ENCODE data around the gene EXD2. TPM values are rescaled to one million over a fixed set of nuclear protein-coding genes. Genes with fewer than 3 reads are reported as not detected.

EXD2 gene
- 10 to 100 TPM; 18.0 to 22.1 (median 19.2) TPM for total RNA-seq
- 12.0 TPM for polyA plus RNA-seq
- long read RNA-seq, donor 1, full-length matches to known transcripts = 7 of 50 reads
- long read RNA-seq, donor 1, partial matches to known transcripts = 7 of 50 reads
- long read RNA-seq, donor 1, other reads (novel, unspliced or antisense) = 36 of 50 reads
- long read RNA-seq, donor 2, full-length matches to known transcripts = 4 of 19 reads
- long read RNA-seq, donor 2, partial matches to known transcripts = 2 of 19 reads
- long read RNA-seq, donor 2, other reads (novel, unspliced or antisense) = 13 of 19 reads
- long read RNA-seq, donor 3, full-length matches to known transcripts = 19 of 99 reads
- long read RNA-seq, donor 3, partial matches to known transcripts = 9 of 99 reads
- long read RNA-seq, donor 3, other reads (novel, unspliced or antisense) = 71 of 99 reads
- long read RNA-seq, donor 4, partial matches to known transcripts = 1 of 18 reads
- long read RNA-seq, donor 4, other reads (novel, unspliced or antisense) = 15 of 18 reads

GRCh38 chr14:69191340-69192111 is at the start of gene EXD2:
TSS of gene EXD2 (plus strand) at chr14:69191498. CDS start at chr14:69209471, 17,973 bp downstream.
- H3K4me3 ChIP-seq (ENCODE audit: low read length) = peak within 1 kb of the TSS; percentile 66
- H3K4me1 ChIP-seq (ENCODE audit: control insufficient read depth, insufficient read depth, low read length) = no peaks in the 10 kb centered on the region
- WGBS = under 1% methylated on average over 58 of the region's 58 CpGs
- DNase-seq = peak; percentile 86 to 94 (median 93)
- ATAC-seq = peak; percentile 99
- intact Hi-C loops (cut with DNase I) = no loop called here
- H3K9me3 ChIP-seq (ENCODE audit: control insufficient read depth, low read length) = no peaks in the 10 kb centered on the region
- no peaks in the 10 kb centered on the region for H3K27me3 ChIP-seq (ENCODE audit: control insufficient read depth, insufficient read depth)
- H3K27ac ChIP-seq (ENCODE audit: low read length) = peak within 1 kb of the TSS; percentile 46

- WGBS = 58% methylated on average over 1 of the region's 1 CpG
- Histone ChIP-seq H3K4me3 (ENCODE audit: low read length) (no peak overlapping the region), H3K27ac (ENCODE audit: low read length) (no peak overlapping the region), H3K9me3 (ENCODE audit: control insufficient read depth, low read length) (no peaks in the 10 kb centered on the region), H3K4me1 (ENCODE audit: control insufficient read depth, insufficient read depth, low read length) (peaks cover 5% of the 10 kb centered on the region), H3K27me3 (ENCODE audit: control insufficient read depth, insufficient read depth) (no peaks in the 10 kb centered on the region)
- intact Hi-C loops (cut with DNase I) = no loop called here
- no peak for DNase-seq
- ATAC-seq = no peak
Observed at GRCh38 chr14:69141550-69141949, 49.7 kb upstream of the EXD2 start.

- intact Hi-C loops (cut with DNase I) = no loop called here
- WGBS = 80% methylated on average over 5 of the region's 5 CpGs
- H3K27ac ChIP-seq (ENCODE audit: low read length) = no peak overlapping the region
- DNase-seq = no peak
- H3K9me3 ChIP-seq (ENCODE audit: control insufficient read depth, low read length) = no peaks in the 10 kb centered on the region
- no peak for ATAC-seq
- H3K4me1 ChIP-seq (ENCODE audit: control insufficient read depth, insufficient read depth, low read length) = peaks cover 5% of the 10 kb centered on the region
- no peaks in the 10 kb centered on the region for H3K27me3 ChIP-seq (ENCODE audit: control insufficient read depth, insufficient read depth)
- no peak overlapping the region for H3K4me3 ChIP-seq (ENCODE audit: low read length)
Observed at GRCh38 chr14:69142101-69142500, 49.2 kb upstream of the EXD2 start.

GRCh38 chr14:69149461-69150244 is 41.6 kb upstream of the EXD2 start:
- Histone ChIP-seq H3K4me1 (ENCODE audit: control insufficient read depth, insufficient read depth, low read length) (peaks cover 3% of the 10 kb centered on the region), H3K9me3 (ENCODE audit: control insufficient read depth, low read length) (no peaks in the 10 kb centered on the region), H3K27me3 (ENCODE audit: control insufficient read depth, insufficient read depth) (no peaks in the 10 kb centered on the region), H3K27ac (ENCODE audit: low read length) (no peak overlapping the region), H3K4me3 (ENCODE audit: low read length) (no peak overlapping the region)
- intact Hi-C loops (cut with DNase I) = no loop called here
- DNase-seq (no peak), ATAC-seq (no peak)
- 27% methylated on average over 2 of the region's 2 CpGs for WGBS

GRCh38 chr14:69151458-69152180 is 39.7 kb upstream of the EXD2 start:
- ATAC-seq (peak; percentile 76 to 81), DNase-seq (peak; percentile 76 to 89 (median 87))
- under 1% methylated on average over 57 of the region's 57 CpGs for WGBS
- Histone ChIP-seq H3K4me1 (ENCODE audit: control insufficient read depth, insufficient read depth, low read length) (peaks cover 3% of the 10 kb centered on the region), H3K27ac (ENCODE audit: low read length) (peak overlapping the region; percentile 71), H3K27me3 (ENCODE audit: control insufficient read depth, insufficient read depth) (no peaks in the 10 kb centered on the region), H3K9me3 (ENCODE audit: control insufficient read depth, low read length) (no peaks in the 10 kb centered on the region), H3K4me3 (ENCODE audit: low read length) (peak overlapping the region; percentile 98)
- intact Hi-C loops (cut with DNase I) = no loop called here

GRCh38 chr14:69152181-69152901 is 39.0 kb upstream of the EXD2 start:
- ATAC-seq = peak; percentile 25 to 31

GRCh38 chr14:69152902-69153151 is 38.5 kb upstream of the EXD2 start, which contains the start of gene DCAF5:
TSS of gene DCAF5 (minus strand) at chr14:69153119. CDS start at chr14:69152978, 141 bp downstream.
- Histone ChIP-seq H3K4me1 (ENCODE audit: control insufficient read depth, insufficient read depth, low read length) (peaks cover 3% of the 10 kb centered on the region), H3K27me3 (ENCODE audit: control insufficient read depth, insufficient read depth) (no peaks in the 10 kb centered on the region), H3K9me3 (ENCODE audit: control insufficient read depth, low read length) (no peaks in the 10 kb centered on the region), H3K27ac (ENCODE audit: low read length) (peak within 1 kb of the TSS; percentile 95), H3K4me3 (ENCODE audit: low read length) (peak within 1 kb of the TSS; percentile 98)
- under 1% methylated on average over 26 of the region's 26 CpGs for WGBS
- DNase-seq = peak in 1 of 3 donors; percentile 97
- ATAC-seq = no peak
- intact Hi-C loops (cut with DNase I) = no loop called here

More at GRCh38 chr14:69152181-69152901, 39.0 kb upstream of the EXD2 start:
- under 1% methylated on average over 38 of the region's 38 CpGs for WGBS
- DNase-seq = peak in 1 of 3 donors; percentile 14
- peak overlapping the region; percentile 98 for H3K4me3 ChIP-seq (ENCODE audit: low read length)
- peak overlapping the region; percentile 95 for H3K27ac ChIP-seq (ENCODE audit: low read length)
- no peaks in the 10 kb centered on the region for H3K27me3 ChIP-seq (ENCODE audit: control insufficient read depth, insufficient read depth)
- peaks cover 3% of the 10 kb centered on the region for H3K4me1 ChIP-seq (ENCODE audit: control insufficient read depth, insufficient read depth, low read length)
- intact Hi-C loops (cut with DNase I) = no loop called here
- H3K9me3 ChIP-seq (ENCODE audit: control insufficient read depth, low read length) = no peaks in the 10 kb centered on the region

- H3K27ac ChIP-seq (ENCODE audit: low read length) = peak overlapping the region; percentile 95
- no peaks in the 10 kb centered on the region for H3K9me3 ChIP-seq (ENCODE audit: control insufficient read depth, low read length)
- H3K4me1 ChIP-seq (ENCODE audit: control insufficient read depth, insufficient read depth, low read length) = peaks cover 3% of the 10 kb centered on the region
- H3K27me3 ChIP-seq (ENCODE audit: control insufficient read depth, insufficient read depth) = no peaks in the 10 kb centered on the region
- DNase-seq (peak in 2 of 3 donors; percentile 96 to 97), ATAC-seq (peak; percentile 93 to 95)
- intact Hi-C loops (cut with DNase I) = no loop called here
- H3K4me3 ChIP-seq (ENCODE audit: low read length) = peak overlapping the region; percentile 98
- WGBS = under 1% methylated on average over 72 of the region's 72 CpGs
Observed at GRCh38 chr14:69153152-69153872, 38.0 kb upstream of the EXD2 start.

- Histone ChIP-seq H3K27me3 (ENCODE audit: control insufficient read depth, insufficient read depth) (no peaks in the 10 kb centered on the region), H3K9me3 (ENCODE audit: control insufficient read depth, low read length) (no peaks in the 10 kb centered on the region), H3K4me3 (ENCODE audit: low read length) (peak overlapping the region; percentile 98), H3K4me1 (ENCODE audit: control insufficient read depth, insufficient read depth, low read length) (peaks cover 3% of the 10 kb centered on the region), H3K27ac (ENCODE audit: low read length) (peak overlapping the region; percentile 84)
- intact Hi-C loops (cut with DNase I) = no loop called here
- ATAC-seq (no peak), DNase-seq (peak; percentile 42 to 61 (median 51))
- WGBS = 2% methylated on average over 13 of the region's 13 CpGs
Observed at GRCh38 chr14:69153873-69154270, 37.4 kb upstream of the EXD2 start.
